GM10266 (cell line): ENCODE measurements around the gene VCAM1.

Source experiments
- DNase-seq: peaks from one replicate; pipeline ENCODE4 v3.0.0; 2012; ENCODE audit errors: extremely low spot score
- CTCF ChIP-seq: IDR thresholded peaks from 2 replicates; pipeline ENCODE4 v1.5.1; 2012; ENCODE audit warnings: mild to moderate bottlenecking, low read depth; ENCODE audit not compliant: control insufficient read depth, insufficient read depth; ENCODE audit errors: missing control alignments

The VCAM1 gene

GRCh38 chr1:100736324-100736723 lies 16.8 kb downstream of the VCAM1 start:
- TF ChIP-seq CTCF, result no peak
- DNase-seq, result no peak

GRCh38 chr1:100736746-100737145 lies 17.2 kb downstream of the VCAM1 start:
- no peak for DNase-seq
- TF ChIP-seq CTCF, result no peak

- TF ChIP-seq CTCF, result no peak
- no peak for DNase-seq
Measured at GRCh38 chr1:100746542-100746932, 27.0 kb downstream of the VCAM1 start.

DNA sequence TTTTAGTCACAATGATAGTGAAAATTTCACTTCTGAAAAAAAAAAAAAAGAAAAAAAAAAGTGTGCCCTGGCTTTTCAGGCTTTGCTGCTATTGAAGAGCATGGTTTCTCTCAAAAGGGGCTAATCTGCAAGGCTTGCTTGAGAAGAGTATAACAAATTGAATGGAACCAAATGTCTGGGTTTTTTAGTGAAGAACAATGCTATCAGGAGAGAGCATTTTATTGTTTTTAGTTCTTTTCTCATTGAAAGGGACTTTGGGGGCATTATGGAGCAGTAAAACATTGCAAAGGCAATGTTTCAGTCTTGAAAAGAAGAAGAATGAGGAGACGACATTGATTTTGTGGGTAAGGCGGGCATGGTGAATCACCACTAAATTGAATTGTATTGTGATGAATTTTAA lies 28.2 kb downstream of the VCAM1 start:
- no peak for DNase-seq
- TF ChIP-seq CTCF, result no peak

DNA sequence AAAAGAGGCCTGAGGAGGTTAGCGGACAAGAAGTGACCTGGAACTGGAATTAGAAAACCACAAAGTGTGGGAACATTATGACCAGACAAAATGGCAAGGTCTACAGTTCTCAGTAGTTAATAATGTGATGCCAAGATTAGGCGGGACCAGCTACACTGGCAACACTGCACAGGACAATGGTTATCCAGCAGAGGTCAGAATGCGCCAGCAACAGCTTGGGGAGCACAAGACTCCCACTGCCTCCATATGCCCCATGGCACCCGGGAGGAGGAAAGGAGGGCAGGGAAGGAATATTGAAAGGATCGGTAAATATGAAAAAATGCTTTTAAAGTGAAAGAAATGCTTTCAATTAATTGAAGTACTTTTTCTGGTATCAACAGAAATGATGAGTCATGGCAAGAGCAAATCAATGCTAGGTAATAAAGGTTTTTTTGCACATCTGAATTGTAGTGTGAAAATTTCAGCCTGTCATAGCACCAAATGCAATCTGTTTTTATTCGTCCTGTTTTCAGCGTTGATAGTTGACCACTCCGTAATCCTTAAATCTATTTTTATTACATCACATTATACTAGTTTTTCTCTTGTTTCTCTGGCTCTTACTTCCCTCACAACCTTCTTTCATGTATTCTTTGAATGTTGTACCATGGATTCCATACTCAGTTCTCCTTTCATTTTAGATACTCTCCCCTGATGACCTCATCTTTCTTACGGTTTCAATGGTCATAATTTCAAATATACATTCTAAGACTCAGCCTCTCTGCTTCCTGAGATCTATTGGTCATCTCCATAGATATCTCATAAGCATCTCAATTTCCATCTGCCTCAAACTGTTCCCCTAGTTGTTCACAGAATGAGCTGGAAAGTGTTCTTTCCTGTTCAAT lies 30.7 kb downstream of the VCAM1 start:
- TF ChIP-seq CTCF, result no peak

DNA sequence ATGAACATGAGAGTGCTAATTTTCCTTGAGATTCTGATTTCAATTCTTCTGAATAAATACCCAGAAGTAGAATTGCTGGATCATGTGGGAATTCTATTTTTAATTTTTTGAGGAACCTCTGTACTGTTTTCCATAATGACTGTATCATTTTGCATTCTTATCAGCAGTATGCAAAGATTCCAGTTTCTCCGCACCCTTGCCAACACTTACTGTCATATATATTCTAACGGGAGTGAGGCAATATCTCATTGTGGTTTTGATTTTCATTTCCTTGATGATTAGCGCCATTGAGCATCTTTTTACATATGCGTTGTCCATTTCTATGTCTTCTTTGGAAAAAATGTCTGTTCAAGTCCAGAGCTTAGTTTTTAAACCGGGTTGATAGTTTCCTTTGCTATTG lies 33.2 kb downstream of the VCAM1 start:
- TF ChIP-seq CTCF, result no peak
- no peak for DNase-seq

More for the DNA sequence above, 30.7 kb downstream of the VCAM1 start:
- DNase-seq, result no peak

GRCh38 chr1:100757946-100758345 lies 38.4 kb downstream of the VCAM1 start:
- TF ChIP-seq CTCF, result no peak
- no peak for DNase-seq
